Keratinocyte (primary cell): Measurements from ENCODE around the gene ADGRL3. TPM values are rescaled to one million over a fixed set of nuclear protein-coding genes. Genes with fewer than 3 reads are reported as not detected.
A peak's percentile ranks its signal among the peaks of the same experiment; 100 is the strongest.

Experiments
- DNase-seq: peaks from one replicate; pipeline ENCODE4 v3.0.0-alpha.2; 2011; ENCODE audit warnings: low read depth, missing footprints, low spot score
- FAIRE-seq: peaks from 2 replicates; lab custom pipeline; 2011; peaks lifted over from hg19 to GRCh38; lab: Jason Lieb, UNC
- H2AFZ ChIP-seq: 2 replicates; pipeline ENCODE4 v1.6.0; 2012; ENCODE audit warnings: low read length, control low read depth, inconsistent platforms; ENCODE audit not compliant: control insufficient read depth
- H3K27ac ChIP-seq: 2 replicates; pipeline ENCODE4 v1.5.1; 2011; ENCODE audit warnings: low read length; ENCODE audit not compliant: control insufficient read depth, insufficient read depth
- H3K27me3 ChIP-seq: 3 replicates; pipeline ENCODE4 v1.6.0; 2011; ENCODE audit warnings: low read length; ENCODE audit not compliant: control insufficient read depth, insufficient read depth; ENCODE audit errors: extremely low read depth
- H3K36me3 ChIP-seq, 2 experiments: 2 replicates in 1 of 2; 3 replicates in 1 of 2; pipeline ENCODE4 v1.5.1; 2011; ENCODE audit warnings: low read length in 2 of 2, mild to moderate bottlenecking in 1 of 2; ENCODE audit not compliant: control insufficient read depth in 2 of 2, insufficient read depth in 2 of 2; ENCODE audit errors: extremely low read depth in 1 of 2
- H3K4me1 ChIP-seq: 3 replicates; pipeline ENCODE4 v1.5.1; 2011; ENCODE audit warnings: low read length; ENCODE audit not compliant: control insufficient read depth, insufficient read depth; ENCODE audit errors: extremely low read depth
- H3K4me2 ChIP-seq: 3 replicates; pipeline ENCODE4 v1.6.0; 2011; ENCODE audit warnings: low read depth, low read length; ENCODE audit not compliant: control insufficient read depth, insufficient read depth; ENCODE audit errors: extremely low read depth
- H3K4me3 ChIP-seq, 3 experiments: fragments of 200-600 bp in 1 of 3; sonication (generic) in 1 of 3; 2 replicates in 2 of 3; 3 replicates in 1 of 3; pipeline ENCODE4 v1.5.1; 2011 to 2016; ENCODE audit warnings: low read length in 3 of 3, mild to moderate bottlenecking in 3 of 3, control low read depth in 2 of 3, inconsistent platforms in 1 of 3, low read depth in 1 of 3, mixed read lengths in 1 of 3, mixed run types in 1 of 3, moderate library complexity in 1 of 3; ENCODE audit not compliant: control insufficient read depth in 2 of 3, insufficient read depth in 2 of 3; ENCODE audit errors: extremely low read depth in 1 of 3
- H3K79me2 ChIP-seq: 2 replicates; pipeline ENCODE4 v1.6.0; 2012; ENCODE audit warnings: low read length; ENCODE audit not compliant: control insufficient read depth, insufficient read depth
- H3K9ac ChIP-seq: 3 replicates; pipeline ENCODE4 v1.6.0; 2011; ENCODE audit warnings: low read length; ENCODE audit not compliant: control insufficient read depth, insufficient read depth; ENCODE audit errors: extremely low read depth
- H3K9me1 ChIP-seq: 3 replicates; pipeline ENCODE4 v1.6.0; 2011; ENCODE audit warnings: low read length; ENCODE audit not compliant: control insufficient read depth, insufficient read depth; ENCODE audit errors: extremely low read depth
- H3K9me3 ChIP-seq: 2 replicates; pipeline ENCODE4 v1.5.1; 2012; ENCODE audit warnings: low read depth, low read length; ENCODE audit not compliant: control insufficient read depth
- H4K20me1 ChIP-seq: 3 replicates; pipeline ENCODE4 v1.6.0; 2011; ENCODE audit warnings: low read length; ENCODE audit not compliant: control insufficient read depth, insufficient read depth; ENCODE audit errors: extremely low read depth
- EZH2 ChIP-seq: IDR thresholded peaks from one replicate; pipeline ENCODE4 v1.6.1; 2012; ENCODE audit warnings: inconsistent platforms, mild to moderate bottlenecking, low read length, moderate library complexity
- dilution Hi-C: fragments of 300-500 bp; cut with MboI; formaldehyde crosslinking; loops from one replicate; pipeline ENCODE4 v1.7.0; 2020; ENCODE audit warnings: low sequenced_read_pairs; ENCODE audit not compliant: extremely low pct_ligation_motif_present
- polyA plus RNA-seq, 5 experiments: library from polyadenylated mRNA; depleted of rRNA in 3 of 5; stranded (reverse) in 3 of 5; stranded (forward) in 1 of 5; unstranded in 1 of 5; fragments of >200 nt; gene quantifications; 1 replicate in 1 of 5; 2 replicates in 3 of 5; 3 replicates in 1 of 5; pipeline versions ENCODE4 v1.2.1 to v1.2.3, GENCODE V29; 2011 to 2012; ENCODE audit warnings: missing spikeins in 2 of 5, low read depth in 1 of 5, low replicate concordance in 1 of 5
- TF ChIP-seq, protein P1 (sequence below), 3 experiments: IDR thresholded peaks in 1 of 3; conservative IDR thresholded peaks in 1 of 3; optimal IDR thresholded peaks in 1 of 3; 2 replicates in 2 of 3; 3 replicates in 1 of 3; pipeline versions ENCODE3 to v1.5.1; 2011; ENCODE audit warnings: low read length in 3 of 3, mild to moderate bottlenecking in 3 of 3, moderate library complexity in 2 of 3, control low read depth in 1 of 3, inconsistent platforms in 1 of 3; ENCODE audit not compliant: insufficient read depth in 2 of 3; ENCODE audit errors: extremely low read depth in 1 of 3

ADGRL3 gene
- polyA plus RNA-seq, 1 donor (not counting 4 experiments of a cell fraction or from before 2014, with no cell fraction given) = 0.18 TPM

DNA sequence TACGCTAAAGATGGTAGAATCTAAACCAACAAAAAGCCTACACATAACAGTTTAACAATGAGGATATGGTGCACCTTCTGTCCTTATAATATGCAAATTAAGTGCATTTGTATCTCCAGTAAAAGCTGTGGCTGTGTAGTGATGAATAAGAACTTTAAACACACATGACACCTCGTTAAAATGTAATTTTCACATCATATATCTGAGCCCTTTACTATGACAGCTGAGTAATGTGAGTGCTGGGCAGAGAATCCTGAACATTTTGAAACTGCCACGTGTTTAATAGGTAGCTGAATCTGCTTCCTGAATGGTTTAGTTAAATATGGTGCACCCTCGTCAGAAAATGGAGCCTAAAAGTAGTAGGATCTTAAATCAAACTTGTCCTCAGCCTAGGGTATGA, 540.8 kb downstream of the ADGRL3 start:
- Histone ChIP-seq H2AFZ (peak overlapping the region; percentile 13), H3K27ac (no peak overlapping the region), H3K4me1 (no peaks in the 10 kb centered on the region), H4K20me1 (no peaks in the 10 kb centered on the region), H3K9me3 (no peaks in the 10 kb centered on the region), H3K79me2 (no peaks in the 10 kb centered on the region), H3K9me1 (no peaks in the 10 kb centered on the region), H3K4me3 (no peak overlapping the region), H3K4me2 (no peak overlapping the region), H3K27me3 (no peaks in the 10 kb centered on the region), H3K9ac (no peak overlapping the region), H3K36me3 (no peaks in the 10 kb centered on the region)
- FAIRE-seq (no peak), DNase-seq (no peak)
- dilution Hi-C loops = no loop called here
- TF ChIP-seq, protein P1, sequence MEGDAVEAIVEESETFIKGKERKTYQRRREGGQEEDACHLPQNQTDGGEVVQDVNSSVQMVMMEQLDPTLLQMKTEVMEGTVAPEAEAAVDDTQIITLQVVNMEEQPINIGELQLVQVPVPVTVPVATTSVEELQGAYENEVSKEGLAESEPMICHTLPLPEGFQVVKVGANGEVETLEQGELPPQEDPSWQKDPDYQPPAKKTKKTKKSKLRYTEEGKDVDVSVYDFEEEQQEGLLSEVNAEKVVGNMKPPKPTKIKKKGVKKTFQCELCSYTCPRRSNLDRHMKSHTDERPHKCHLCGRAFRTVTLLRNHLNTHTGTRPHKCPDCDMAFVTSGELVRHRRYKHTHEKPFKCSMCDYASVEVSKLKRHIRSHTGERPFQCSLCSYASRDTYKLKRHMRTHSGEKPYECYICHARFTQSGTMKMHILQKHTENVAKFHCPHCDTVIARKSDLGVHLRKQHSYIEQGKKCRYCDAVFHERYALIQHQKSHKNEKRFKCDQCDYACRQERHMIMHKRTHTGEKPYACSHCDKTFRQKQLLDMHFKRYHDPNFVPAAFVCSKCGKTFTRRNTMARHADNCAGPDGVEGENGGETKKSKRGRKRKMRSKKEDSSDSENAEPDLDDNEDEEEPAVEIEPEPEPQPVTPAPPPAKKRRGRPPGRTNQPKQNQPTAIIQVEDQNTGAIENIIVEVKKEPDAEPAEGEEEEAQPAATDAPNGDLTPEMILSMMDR (optimal IDR thresholded peaks at IDR 0.05 in 1 of 3, IDR thresholded peaks at IDR 0.05 in 1 of 3, conservative IDR thresholded peaks at IDR 0.05 in 1 of 3; ENCODE audit: extremely low read depth in 1 of 3, insufficient read depth in 2 of 3, low read length in 3 of 3) = no peak
- TF ChIP-seq EZH2 = no peak

DNA sequence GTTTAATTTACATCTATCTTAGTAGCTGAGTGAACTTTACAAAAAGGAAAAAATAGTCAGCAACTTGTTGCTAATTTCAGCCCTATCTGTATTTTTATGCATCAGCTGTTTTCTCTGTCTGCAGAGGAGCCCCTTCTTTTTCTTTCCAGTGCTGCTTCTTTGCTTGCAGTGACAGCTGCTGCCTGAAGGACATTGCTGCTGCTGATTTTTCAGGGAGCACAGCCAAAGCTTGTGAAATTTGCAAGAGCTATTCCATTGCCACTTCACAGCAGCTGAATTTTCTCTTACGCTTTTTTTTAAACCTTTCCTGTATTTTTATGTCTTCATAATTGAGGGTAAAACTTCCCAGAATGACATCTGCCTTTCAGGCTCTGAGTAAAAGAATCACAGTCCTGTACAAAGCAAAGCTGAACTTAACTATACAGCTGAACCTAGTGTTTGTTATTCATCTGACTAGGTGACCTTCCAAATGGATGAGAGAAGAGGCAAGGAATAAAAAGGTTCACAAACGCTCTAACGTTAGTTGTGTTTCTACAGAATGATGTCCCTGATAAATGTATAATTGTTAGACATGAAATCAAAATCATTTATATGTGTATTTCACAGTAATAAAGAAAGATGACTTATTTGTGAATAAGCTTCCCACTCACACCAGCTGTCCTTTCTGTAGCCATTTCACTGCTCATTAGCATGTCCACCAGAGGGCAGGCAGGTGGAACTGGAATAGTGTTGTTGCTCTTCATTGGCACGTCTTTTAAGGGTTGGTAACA, 541.4 kb downstream of the ADGRL3 start:
- H3K9me3 ChIP-seq = no peaks in the 10 kb centered on the region

More for the DNA sequence above, 541.4 kb downstream of the ADGRL3 start:
- no peak for FAIRE-seq
- Histone ChIP-seq H2AFZ (no peak overlapping the region), H3K27ac (no peak overlapping the region), H3K27me3 (no peaks in the 10 kb centered on the region), H4K20me1 (no peaks in the 10 kb centered on the region), H3K4me3 (no peak overlapping the region), H3K79me2 (no peaks in the 10 kb centered on the region), H3K9ac (no peak overlapping the region), H3K4me1 (no peaks in the 10 kb centered on the region), H3K36me3 (no peaks in the 10 kb centered on the region), H3K4me2 (no peak overlapping the region), H3K9me1 (no peaks in the 10 kb centered on the region)
- no peak for DNase-seq
- TF ChIP-seq EZH2 = no peak
- TF ChIP-seq, protein P1 (optimal IDR thresholded peaks at IDR 0.05 in 1 of 3, IDR thresholded peaks at IDR 0.05 in 1 of 3, conservative IDR thresholded peaks at IDR 0.05 in 1 of 3; ENCODE audit: extremely low read depth in 1 of 3, insufficient read depth in 2 of 3, low read length in 3 of 3) = peak; percentile 47 to 67 (median 53)
- dilution Hi-C loops = no loop called here
